Endodermal cell (in vitro differentiated cells): ENCODE results near the gene RPTOR. TPM values are rescaled to one million over a fixed set of nuclear protein-coding genes. Genes with fewer than 3 reads are reported as not detected.

Experiments used
- DNase-seq: peaks from one replicate; pipeline ENCODE4 v3.0.0-alpha.2; 2017
- H3K27ac ChIP-seq: 2 replicates; pipeline ENCODE4 v1.5.1; 2013; ENCODE audit warnings: mild to moderate bottlenecking, low read depth, low read length, moderate library complexity
- H3K27me3 ChIP-seq: 2 replicates; pipeline ENCODE4 v1.6.1; 2013; ENCODE audit warnings: mild to moderate bottlenecking, low read length, moderate library complexity; ENCODE audit not compliant: insufficient read depth, control insufficient read depth, poor library complexity, severe bottlenecking
- H3K36me3 ChIP-seq: 2 replicates; pipeline ENCODE4 v1.7.0; 2013; ENCODE audit warnings: mild to moderate bottlenecking, low read length, moderate library complexity; ENCODE audit not compliant: control insufficient read depth, insufficient read depth
- H3K4me1 ChIP-seq: one replicate; pipeline ENCODE4 v1.7.0; 2013; ENCODE audit warnings: low read length; ENCODE audit not compliant: control insufficient read depth, insufficient read depth
- H3K4me3 ChIP-seq: 2 replicates; pipeline ENCODE4 v1.5.1; 2013; ENCODE audit warnings: mild to moderate bottlenecking, low read length, moderate library complexity
- H3K9ac ChIP-seq: 2 replicates; pipeline ENCODE4 v1.6.1; 2013; ENCODE audit warnings: mild to moderate bottlenecking, low read length, moderate library complexity; ENCODE audit not compliant: poor library complexity, severe bottlenecking; ENCODE audit errors: extremely low read depth
- H3K9me3 ChIP-seq: 2 replicates; pipeline ENCODE4 v1.6.1; 2013; ENCODE audit warnings: mild to moderate bottlenecking, low read length, moderate library complexity; ENCODE audit not compliant: control insufficient read depth
- H3K27ac Mint-ChIP-seq: 2 replicates; pipeline ENCODE4 v1.8.0; 2020; ENCODE audit warnings: mixed read lengths
- H3K27me3 Mint-ChIP-seq: 2 replicates; pipeline ENCODE4 v1.8.0; 2021; ENCODE audit warnings: mild to moderate bottlenecking, mixed read lengths; ENCODE audit not compliant: insufficient read depth
- H3K36me3 Mint-ChIP-seq: 2 replicates; pipeline ENCODE4 v1.8.0; 2020; ENCODE audit warnings: low read depth, mixed read lengths
- H3K4me1 Mint-ChIP-seq: 2 replicates; pipeline ENCODE4 v1.8.0; 2020; ENCODE audit warnings: mixed read lengths
- H3K4me3 Mint-ChIP-seq: 2 replicates; pipeline ENCODE4 v1.8.0; 2020; ENCODE audit warnings: mild to moderate bottlenecking, moderate library complexity, mixed read lengths
- H3K9me3 Mint-ChIP-seq: 2 replicates; pipeline ENCODE4 v1.8.0; 2020; ENCODE audit warnings: mild to moderate bottlenecking, mixed read lengths
- WGBS, 2 experiments: methylation state at CpG; one replicate each; pipeline versions ENCODE4 v1.1.5 to v1.1.7; 2013; ENCODE audit warnings: missing lambda C conversion rate in 2 of 2, mixed read lengths in 1 of 2; ENCODE audit not compliant: insufficient coverage in 1 of 2, insufficient read length in 1 of 2; 5-methylcytosine and 5-hydroxymethylcytosine counted together
- total RNA-seq, 2 donors: library from RNA; stranded (reverse); fragmentation: NEBNext Ultra II Directional in 1 of 2; extraction: Animal tissue kit (Norgen Biotek cat#: 25700) in 1 of 2; gene quantifications; 2 replicates in 1 of 2; 3 replicates in 1 of 2; pipeline ENCODE4 v1.2.1, GENCODE V29; 2021
- TF ChIP-seq, protein P1 (sequence below): fragments of 200-600 bp; sonication (generic); conservative IDR thresholded peaks from 2 replicates; pipeline ENCODE4 v1.5.0; 2021; ENCODE audit warnings: antibody characterized with exemption, mild to moderate bottlenecking

The RPTOR gene
- total RNA-seq, 2 donors from 2014 or later = 45.1 to 53.4 TPM

- TF ChIP-seq, protein P1, sequence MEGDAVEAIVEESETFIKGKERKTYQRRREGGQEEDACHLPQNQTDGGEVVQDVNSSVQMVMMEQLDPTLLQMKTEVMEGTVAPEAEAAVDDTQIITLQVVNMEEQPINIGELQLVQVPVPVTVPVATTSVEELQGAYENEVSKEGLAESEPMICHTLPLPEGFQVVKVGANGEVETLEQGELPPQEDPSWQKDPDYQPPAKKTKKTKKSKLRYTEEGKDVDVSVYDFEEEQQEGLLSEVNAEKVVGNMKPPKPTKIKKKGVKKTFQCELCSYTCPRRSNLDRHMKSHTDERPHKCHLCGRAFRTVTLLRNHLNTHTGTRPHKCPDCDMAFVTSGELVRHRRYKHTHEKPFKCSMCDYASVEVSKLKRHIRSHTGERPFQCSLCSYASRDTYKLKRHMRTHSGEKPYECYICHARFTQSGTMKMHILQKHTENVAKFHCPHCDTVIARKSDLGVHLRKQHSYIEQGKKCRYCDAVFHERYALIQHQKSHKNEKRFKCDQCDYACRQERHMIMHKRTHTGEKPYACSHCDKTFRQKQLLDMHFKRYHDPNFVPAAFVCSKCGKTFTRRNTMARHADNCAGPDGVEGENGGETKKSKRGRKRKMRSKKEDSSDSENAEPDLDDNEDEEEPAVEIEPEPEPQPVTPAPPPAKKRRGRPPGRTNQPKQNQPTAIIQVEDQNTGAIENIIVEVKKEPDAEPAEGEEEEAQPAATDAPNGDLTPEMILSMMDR = no peak
- Histone ChIP-seq H3K9me3 (no peaks in the 10 kb centered on the region), H3K27me3 (no peaks in the 10 kb centered on the region), H3K27ac (no peak overlapping the region), H3K9ac (no peak overlapping the region), H3K36me3 (no peaks in the 10 kb centered on the region), H3K4me1 (no peaks in the 10 kb centered on the region), H3K4me3 (no peak overlapping the region)
- H3K27me3 Mint-ChIP-seq = no peaks in the 10 kb centered on the region
- 91 to 94% methylated on average over 5 to 6 of the region's 6 CpGs for WGBS, 2 experiments
- H3K9me3 Mint-ChIP-seq = no peaks in the 10 kb centered on the region
- H3K4me3 Mint-ChIP-seq = no peak overlapping the region
- H3K36me3 Mint-ChIP-seq = peaks cover 7% of the 10 kb centered on the region
- H3K4me1 Mint-ChIP-seq = peaks cover 17% of the 10 kb centered on the region
- H3K27ac Mint-ChIP-seq = no peak overlapping the region
- DNase-seq = no peak
These were observed 137.7 kb downstream of the RPTOR start for GRCh38 chr17:80682372-80682771.

GRCh38 chr17:80683625-80684104 is 139.0 kb downstream of the RPTOR start:
- H3K27me3 ChIP-seq = no peaks in the 10 kb centered on the region
- Mint-ChIP-seq H3K27ac (no peak overlapping the region), H3K27me3 (no peaks in the 10 kb centered on the region), H3K4me1 (peaks cover 13% of the 10 kb centered on the region), H3K4me3 (no peak overlapping the region), H3K36me3 (peaks cover 11% of the 10 kb centered on the region), H3K9me3 (no peaks in the 10 kb centered on the region)
- H3K4me3 ChIP-seq = no peak overlapping the region
- 95 to 96% methylated on average over 10 of the region's 10 CpGs for WGBS, 2 experiments
- no peaks in the 10 kb centered on the region for H3K9me3 ChIP-seq
- no peak overlapping the region for H3K27ac ChIP-seq
- no peak for DNase-seq
- no peaks in the 10 kb centered on the region for H3K4me1 ChIP-seq
- TF ChIP-seq, protein P1 = no peak
- H3K36me3 ChIP-seq = no peaks in the 10 kb centered on the region
- H3K9ac ChIP-seq = no peak overlapping the region

- Histone ChIP-seq H3K36me3 (no peaks in the 10 kb centered on the region), H3K4me3 (no peak overlapping the region), H3K9ac (no peak overlapping the region), H3K27me3 (no peaks in the 10 kb centered on the region), H3K4me1 (no peaks in the 10 kb centered on the region), H3K27ac (no peak overlapping the region), H3K9me3 (no peaks in the 10 kb centered on the region)
- WGBS, 2 experiments = 96 to 98% methylated on average over 5 to 9 of the region's 9 CpGs
- H3K4me1 Mint-ChIP-seq = no peaks in the 10 kb centered on the region
- peaks cover 16% of the 10 kb centered on the region for H3K36me3 Mint-ChIP-seq
- no peaks in the 10 kb centered on the region for H3K27me3 Mint-ChIP-seq
- no peak overlapping the region for H3K27ac Mint-ChIP-seq
- TF ChIP-seq, protein P1 = no peak
- H3K4me3 Mint-ChIP-seq = no peak overlapping the region
- DNase-seq = no peak
- H3K9me3 Mint-ChIP-seq = no peaks in the 10 kb centered on the region
These were observed 143.2 kb downstream of the RPTOR start for GRCh38 chr17:80687839-80688238.
